Measurements from ENCODE around the gene REXO5. TPM values are rescaled to one million over a fixed set of nuclear protein-coding genes. Genes with fewer than 3 reads are reported as not detected.
"Not testable (repeated sequence)": the region's sequence is repeated elsewhere in the genome, so short reads cannot be mapped to it uniquely, and the experiment has no call there.

Gene REXO5
- 2.7 TPM for polyA plus RNA-seq (2013, experiment 1 of 2; ENCODE audit: insufficient read length)
- polyA plus RNA-seq (2013, experiment 2 of 2; ENCODE audit: insufficient read length) = 2.5 TPM

GRCh38 chr16:20806168-20807050 is at the start of gene REXO5, which contains the start of gene ERI2:
REXO5 (plus strand) TSS chr16:20806527; CDS start chr16:20806954, 427 bp downstream.
ERI2 (minus strand) TSS chr16:20806472; CDS start chr16:20806430, 42 bp downstream.
- DNase-seq = peak; percentile 96

- no peak for DNase-seq
Measured at GRCh38 chr16:20760346-20760745, 46.0 kb upstream of the REXO5 start.

GRCh38 chr16:20761175-20761574 is 45.2 kb upstream of the REXO5 start:
- no peak for DNase-seq

GRCh38 chr16:20762404-20763123 is 43.8 kb upstream of the REXO5 start:
- no peak for DNase-seq

GRCh38 chr16:20763461-20764232 is 42.7 kb upstream of the REXO5 start, which contains the start of gene ACSM3:
ACSM3 (plus strand) TSS chr16:20764014; CDS start chr16:20770035, 6,021 bp downstream.
- peak; percentile 63 for DNase-seq

GRCh38 chr16:20764448-20764847 is 41.9 kb upstream of the REXO5 start:
- not testable (repeated sequence) for DNase-seq

- DNase-seq = no peak
Measured at GRCh38 chr16:20765732-20766131, 40.6 kb upstream of the REXO5 start.

GRCh38 chr16:20766294-20766693 is 40.0 kb upstream of the REXO5 start:
- DNase-seq = no peak

GRCh38 chr16:20767577-20767976 is 38.8 kb upstream of the REXO5 start:
- DNase-seq = no peak

- DNase-seq = no peak
Measured at GRCh38 chr16:20768121-20768520, 38.2 kb upstream of the REXO5 start.

GRCh38 chr16:20768818-20769217 is 37.5 kb upstream of the REXO5 start:
- no peak for DNase-seq

GRCh38 chr16:20773679-20774078 is 32.6 kb upstream of the REXO5 start:
- no peak for DNase-seq

- DNase-seq = peak; percentile 44
Measured at GRCh38 chr16:20774703-20775362, 31.5 kb upstream of the REXO5 start.

- no peak for DNase-seq
Measured at GRCh38 chr16:20781697-20782096, 24.6 kb upstream of the REXO5 start.

- DNase-seq = no peak
Measured at GRCh38 chr16:20782470-20782869, 23.9 kb upstream of the REXO5 start.

- DNase-seq = no peak
Measured at GRCh38 chr16:20784204-20784603, 22.1 kb upstream of the REXO5 start.

GRCh38 chr16:20789130-20789529 is 17.2 kb upstream of the REXO5 start:
- no peak for DNase-seq

- peak; percentile 26 for DNase-seq
Measured at GRCh38 chr16:20791923-20792612, 14.3 kb upstream of the REXO5 start.

GRCh38 chr16:20798364-20798763 is 8.0 kb upstream of the REXO5 start:
- DNase-seq = no peak

GRCh38 chr16:20799599-20799998 is 6.7 kb upstream of the REXO5 start:
- peak; percentile 18 for DNase-seq

GRCh38 chr16:20801278-20801677 is 5.0 kb upstream of the REXO5 start:
- DNase-seq = no peak

Data from fibroblast of skin of abdomen (primary cell).